ENCODE results near the gene ZDHHC7.

The ZDHHC7 gene

GRCh38 chr16:84986879-84987278 is 24.5 kb downstream of the ZDHHC7 start:
- no peak overlapping the region for H2AFZ ChIP-seq (ENCODE audit: low read depth)
- no peaks in the 10 kb centered on the region for H3K27me3 ChIP-seq (ENCODE audit: insufficient read depth, low read depth)
- H3K4me3 ChIP-seq (IDR thresholded peaks at IDR 0.05; ENCODE audit: insufficient read depth, low read depth, low read length): no peak overlapping the region
- H3K4me1 ChIP-seq (ENCODE audit: low read depth, poor library complexity, severe bottlenecking): no peaks in the 10 kb centered on the region
- H3K79me2 ChIP-seq (ENCODE audit: insufficient read depth, low read depth): no peaks in the 10 kb centered on the region
- H3K27ac ChIP-seq: no peak overlapping the region
- H3K36me3 ChIP-seq (ENCODE audit: insufficient read depth): peaks cover 6% of the 10 kb centered on the region; the same call in 1 of the 2 replicates
- no peak for TF ChIP-seq CTCF (conservative IDR thresholded peaks at IDR 0.05; ENCODE audit: low read depth, low read length)
- H3K9ac ChIP-seq: no peak overlapping the region
- no peaks in the 10 kb centered on the region for H4K20me1 ChIP-seq (ENCODE audit: insufficient read depth)
- H3K4me2 ChIP-seq: no peak overlapping the region

- Histone ChIP-seq H3K4me1 (ENCODE audit: low read depth, poor library complexity, severe bottlenecking) (no peaks in the 10 kb centered on the region), H4K20me1 (ENCODE audit: insufficient read depth) (no peaks in the 10 kb centered on the region), H3K27ac (no peak overlapping the region)
Observed at GRCh38 chr16:84986102-84986501, 25.2 kb downstream of the ZDHHC7 start.

GRCh38 chr16:84985079-84986065 is 26.0 kb downstream of the ZDHHC7 start:
- TF ChIP-seq CTCF (conservative IDR thresholded peaks at IDR 0.05; ENCODE audit: low read depth, low read length): no peak
- Histone ChIP-seq H3K9ac (no peak overlapping the region), H3K4me3 (IDR thresholded peaks at IDR 0.05; ENCODE audit: insufficient read depth, low read depth, low read length) (no peak overlapping the region), H4K20me1 (ENCODE audit: insufficient read depth) (no peaks in the 10 kb centered on the region), H3K79me2 (ENCODE audit: insufficient read depth, low read depth) (no peaks in the 10 kb centered on the region), H3K27ac (no peak overlapping the region), H2AFZ (ENCODE audit: low read depth) (no peak overlapping the region), H3K4me2 (no peak overlapping the region), H3K27me3 (ENCODE audit: insufficient read depth, low read depth) (no peaks in the 10 kb centered on the region), H3K4me1 (ENCODE audit: low read depth, poor library complexity, severe bottlenecking) (no peaks in the 10 kb centered on the region), H3K36me3 (ENCODE audit: insufficient read depth) (peaks cover 6% of the 10 kb centered on the region; the same call in 1 of the 2 replicates)

More at GRCh38 chr16:84986102-84986501, 25.2 kb downstream of the ZDHHC7 start:
- H3K79me2 ChIP-seq (ENCODE audit: insufficient read depth, low read depth): no peaks in the 10 kb centered on the region
- no peak overlapping the region for H2AFZ ChIP-seq (ENCODE audit: low read depth)
- peaks cover 6% of the 10 kb centered on the region; the same call in 1 of the 2 replicates for H3K36me3 ChIP-seq (ENCODE audit: insufficient read depth)
- TF ChIP-seq CTCF (conservative IDR thresholded peaks at IDR 0.05; ENCODE audit: low read depth, low read length): no peak
- no peak overlapping the region for H3K4me3 ChIP-seq (IDR thresholded peaks at IDR 0.05; ENCODE audit: insufficient read depth, low read depth, low read length)
- no peaks in the 10 kb centered on the region for H3K27me3 ChIP-seq (ENCODE audit: insufficient read depth, low read depth)
- no peak overlapping the region for H3K4me2 ChIP-seq
- no peak overlapping the region for H3K9ac ChIP-seq

GRCh38 chr16:84982434-84982833 is 28.9 kb downstream of the ZDHHC7 start:
- no peaks in the 10 kb centered on the region for H3K4me1 ChIP-seq (ENCODE audit: low read depth, poor library complexity, severe bottlenecking)
- H4K20me1 ChIP-seq (ENCODE audit: insufficient read depth): no peaks in the 10 kb centered on the region
- no peaks in the 10 kb centered on the region for H3K27me3 ChIP-seq (ENCODE audit: insufficient read depth, low read depth)
- H3K79me2 ChIP-seq (ENCODE audit: insufficient read depth, low read depth): no peaks in the 10 kb centered on the region
- no peaks in the 10 kb centered on the region for H3K36me3 ChIP-seq (ENCODE audit: insufficient read depth)
- H2AFZ ChIP-seq (ENCODE audit: low read depth): no peak overlapping the region
- no peak for TF ChIP-seq CTCF (conservative IDR thresholded peaks at IDR 0.05; ENCODE audit: low read depth, low read length)
- no peak overlapping the region for H3K4me3 ChIP-seq (IDR thresholded peaks at IDR 0.05; ENCODE audit: insufficient read depth, low read depth, low read length)
- no peak overlapping the region for H3K4me2 ChIP-seq
- no peak overlapping the region for H3K27ac ChIP-seq
- no peak overlapping the region for H3K9ac ChIP-seq

Measured in KMS-11 (cell line).